Neuronal stem cell (in vitro differentiated cells): ENCODE data around the gene MEIOC.
"Not testable (repeated sequence)": the region's sequence is repeated elsewhere in the genome, so short reads cannot be mapped to it uniquely, and the experiment has no call there.

Experiments used
- DNase-seq: peaks from one replicate; pipeline ENCODE4 v3.0.0-alpha.2; 2013; ENCODE audit warnings: low spot score
- H2AFZ ChIP-seq: one replicate; pipeline ENCODE4 v1.6.1; 2013; ENCODE audit warnings: mild to moderate bottlenecking, low read length, inconsistent platforms
- H2AK5ac ChIP-seq: 2 replicates; pipeline ENCODE4 v1.6.1; 2013; ENCODE audit warnings: low read depth, mild to moderate bottlenecking, inconsistent platforms, low read length, moderate library complexity, mixed read lengths
- H2BK120ac ChIP-seq: 2 replicates; pipeline ENCODE4 v1.6.1; 2013; ENCODE audit warnings: low read depth, mild to moderate bottlenecking, inconsistent platforms, low read length, moderate library complexity, mixed read lengths
- H2BK12ac ChIP-seq: one replicate; pipeline ENCODE4 v1.6.1; 2013; ENCODE audit warnings: low read length, inconsistent platforms
- H2BK15ac ChIP-seq: 2 replicates; pipeline ENCODE4 v1.6.1; 2013; ENCODE audit warnings: mild to moderate bottlenecking, low read length, inconsistent platforms, mixed read lengths
- H2BK5ac ChIP-seq: one replicate; pipeline ENCODE4 v1.6.1; 2013; ENCODE audit warnings: inconsistent platforms, mild to moderate bottlenecking, low read length, moderate library complexity
- H3K14ac ChIP-seq: one replicate; pipeline ENCODE4 v1.6.1; 2013; ENCODE audit warnings: low read length, inconsistent platforms
- H3K18ac ChIP-seq: 2 replicates; pipeline ENCODE4 v1.6.1; 2013; ENCODE audit warnings: low read length, inconsistent platforms
- H3K23ac ChIP-seq: 2 replicates; pipeline ENCODE4 v1.6.1; 2013; ENCODE audit warnings: low read depth, mild to moderate bottlenecking, mixed read lengths, low read length, inconsistent platforms; ENCODE audit not compliant: poor library complexity
- H3K27ac ChIP-seq: replicated peaks from 3 replicates; pipeline ENCODE4 v1.5.1; 2013; ENCODE audit warnings: low read length, inconsistent platforms
- H3K27me3 ChIP-seq, 3 experiments: 2 replicates each; pipeline ENCODE4 v1.6.1; 2013; ENCODE audit warnings: low read length in 3 of 3, mild to moderate bottlenecking in 2 of 3, inconsistent platforms in 1 of 3, low read depth in 1 of 3, mixed read lengths in 1 of 3, moderate library complexity in 1 of 3; ENCODE audit not compliant: control insufficient read depth in 3 of 3, insufficient read depth in 3 of 3
- H3K36me3 ChIP-seq, 2 donors: replicated peaks in 1 of 2; 2 replicates each; pipeline ENCODE4 v1.6.1; 2013; ENCODE audit warnings: low read length in 2 of 2; ENCODE audit not compliant: control insufficient read depth in 2 of 2, insufficient read depth in 2 of 2
- H3K4ac ChIP-seq: 2 replicates; pipeline ENCODE4 v1.6.1; 2013; ENCODE audit warnings: inconsistent platforms, mild to moderate bottlenecking, low read length, moderate library complexity
- H3K4me1 ChIP-seq, 2 donors: 1 replicate in 1 of 2; 2 replicates in 1 of 2; pipeline ENCODE4 v1.6.1; 2013; ENCODE audit warnings: low read length in 2 of 2, low read depth in 1 of 2; ENCODE audit not compliant: control insufficient read depth in 2 of 2, insufficient read depth in 1 of 2
- H3K4me2 ChIP-seq: one replicate; pipeline ENCODE4 v1.6.1; 2013; ENCODE audit warnings: mild to moderate bottlenecking, low read length, inconsistent platforms; ENCODE audit not compliant: insufficient read depth, poor library complexity, severe bottlenecking
- H3K4me3 ChIP-seq, 2 donors: 2 replicates each; pipeline ENCODE4 v1.5.1; 2013; ENCODE audit warnings: low read length in 2 of 2, mild to moderate bottlenecking in 2 of 2, inconsistent platforms in 1 of 2, moderate library complexity in 1 of 2
- H3K79me1 ChIP-seq: one replicate; pipeline ENCODE4 v1.6.1; 2013; ENCODE audit warnings: low read depth, mild to moderate bottlenecking, inconsistent platforms, low read length, moderate library complexity
- H3K9ac ChIP-seq: one replicate; pipeline ENCODE4 v1.6.1; 2013; ENCODE audit warnings: mild to moderate bottlenecking, low read depth, low read length, inconsistent platforms; ENCODE audit not compliant: poor library complexity
- H3K9me3 ChIP-seq, 2 donors: replicated peaks in 1 of 2; 2 replicates each; pipeline versions ENCODE3 to v1.6.1; 2013; ENCODE audit warnings: low read length in 2 of 2, mild to moderate bottlenecking in 2 of 2, inconsistent platforms in 1 of 2, low read depth in 1 of 2, mixed read lengths in 1 of 2, moderate library complexity in 1 of 2; ENCODE audit not compliant: control insufficient read depth in 2 of 2, insufficient read depth in 1 of 2
- H4K8ac ChIP-seq: one replicate; pipeline ENCODE4 v1.6.1; 2013; ENCODE audit warnings: low read depth, mild to moderate bottlenecking, inconsistent platforms, low read length, moderate library complexity
- H4K91ac ChIP-seq: one replicate; pipeline ENCODE4 v1.6.1; 2013; ENCODE audit warnings: low read length, low read depth, mild to moderate bottlenecking, inconsistent platforms; ENCODE audit not compliant: poor library complexity
- WGBS, 2 donors: extraction: QIAGEN DNeasy Blood & Tissue Kit; methylation state at CpG; one replicate each; pipeline ENCODE4 v1.1.7; 2013; ENCODE audit warnings: missing lambda C conversion rate in 2 of 2, mixed read lengths in 1 of 2; ENCODE audit not compliant: insufficient read length in 2 of 2, insufficient replicate concordance in 1 of 2; ENCODE audit errors: extremely low coverage in 2 of 2; 5-methylcytosine and 5-hydroxymethylcytosine counted together

The MEIOC gene

DNA sequence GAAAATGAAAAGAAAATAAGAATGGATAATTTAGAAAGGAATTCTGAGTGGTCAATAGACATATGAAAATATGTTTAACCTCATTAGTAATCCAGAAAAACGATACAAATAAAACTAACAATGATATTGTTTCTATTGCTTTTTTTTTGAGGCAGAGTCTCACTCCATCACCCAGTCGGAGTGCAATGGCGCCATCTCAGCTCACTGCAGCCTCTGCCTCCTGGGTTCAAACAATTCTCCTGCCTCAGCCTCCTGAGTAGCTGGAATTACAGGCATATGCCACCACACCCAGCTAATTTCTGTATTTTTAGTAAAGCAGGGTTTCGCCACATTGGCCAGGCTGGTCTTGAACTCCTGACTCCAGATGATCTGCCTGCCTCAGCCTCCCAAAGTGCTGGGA, 21.9 kb upstream of the MEIOC start:
- H3K9ac ChIP-seq, H3K4me3 ChIP-seq, H3K23ac ChIP-seq, H2BK12ac ChIP-seq, H2AFZ ChIP-seq, H2AK5ac ChIP-seq, DNase-seq, H3K4me1 ChIP-seq, H3K4ac ChIP-seq, H4K91ac ChIP-seq, H3K36me3 ChIP-seq, H3K14ac ChIP-seq, H4K8ac ChIP-seq, H3K18ac ChIP-seq, H2BK5ac ChIP-seq, H2BK15ac ChIP-seq, H3K9me3 ChIP-seq, H3K4me2 ChIP-seq, H2BK120ac ChIP-seq, H3K27ac ChIP-seq, H3K79me1 ChIP-seq: not testable (repeated sequence)
- peaks cover 0 to 22% (median 0%) of the 10 kb centered on the region in 3 experiments for H3K27me3 ChIP-seq
- WGBS, 2 donors, result no CpG with 5 or more reads among the region's 4 CpGs

DNA sequence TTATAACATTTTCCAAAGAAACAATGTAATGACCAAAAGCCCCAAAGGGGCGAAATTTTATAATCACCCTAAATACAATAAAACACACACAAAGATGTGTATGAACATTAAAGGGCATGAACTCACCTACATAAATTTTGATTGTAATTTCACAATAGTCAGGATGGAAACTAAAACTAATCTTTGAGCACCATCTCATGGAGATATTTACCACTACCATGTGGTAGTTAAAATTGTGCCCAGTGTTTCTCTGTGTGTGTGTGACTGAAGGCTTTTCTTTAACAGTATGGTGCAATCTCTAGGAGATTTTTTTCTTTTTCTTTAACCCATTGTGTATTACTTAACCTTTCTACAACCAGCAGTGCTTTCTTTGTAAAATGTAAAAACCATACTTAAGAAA, 19.7 kb upstream of the MEIOC start:
- Histone ChIP-seq H3K9ac (no peak overlapping the region), H4K91ac (no peak overlapping the region), H2BK5ac (no peak overlapping the region), H3K9me3 (no peaks in the 10 kb centered on the region), H3K4ac (no peak overlapping the region), H3K79me1 (no peaks in the 10 kb centered on the region), H2BK15ac (no peak overlapping the region), H3K14ac (no peak overlapping the region), H2BK12ac (no peak overlapping the region), H3K27ac (no peak overlapping the region), H3K4me2 (no peak overlapping the region), H2AK5ac (no peak overlapping the region), H3K27me3 (peaks cover 0 to 17% (median 0%) of the 10 kb centered on the region in 3 experiments), H2AFZ (no peak overlapping the region), H3K18ac (no peak overlapping the region), H3K4me1 (peaks cover 0 to 1% of the 10 kb centered on the region in 2 donors), H3K23ac (no peak overlapping the region), H4K8ac (no peak overlapping the region), H3K36me3 (no peaks in the 10 kb centered on the region), H2BK120ac (no peak overlapping the region), H3K4me3 (no peak overlapping the region)
- DNase-seq, result no peak
- no CpG with 5 or more reads among the region's 1 CpG for WGBS, 2 donors

DNA sequence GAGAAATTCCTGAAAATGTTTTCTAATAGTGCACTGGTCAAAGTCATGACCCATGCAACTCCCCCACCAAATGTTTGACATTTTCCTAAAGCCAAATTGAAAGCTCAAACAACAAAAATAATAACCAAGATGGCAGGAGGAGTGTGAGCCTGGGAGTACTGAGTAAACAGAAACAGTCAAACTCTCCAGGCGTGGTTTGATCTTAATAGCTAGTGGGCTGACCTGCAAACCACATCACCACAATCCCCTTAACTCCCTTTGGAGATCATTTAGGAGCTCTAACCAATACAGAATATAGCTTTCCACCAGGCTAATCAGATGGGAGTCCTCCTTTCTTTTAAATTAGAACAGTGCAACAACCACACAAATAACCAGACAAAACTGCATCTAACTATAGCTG, 19.2 kb upstream of the MEIOC start:
- H3K36me3 ChIP-seq, result no peaks in the 10 kb centered on the region
- DNase-seq, result no peak
- H3K79me1 ChIP-seq, result no peaks in the 10 kb centered on the region
- H3K4me2 ChIP-seq, result no peak overlapping the region
- peaks cover 0 to 20% (median 0%) of the 10 kb centered on the region in 3 experiments for H3K27me3 ChIP-seq
- H3K23ac ChIP-seq, result no peak overlapping the region
- H2AFZ ChIP-seq, result peak overlapping the region; percentile 33
- H2AK5ac ChIP-seq, result no peak overlapping the region
- no peak overlapping the region for H2BK120ac ChIP-seq
- no peak overlapping the region for H4K91ac ChIP-seq
- H3K4me3 ChIP-seq, result no peak overlapping the region
- H2BK12ac ChIP-seq, result no peak overlapping the region
- no peak overlapping the region for H3K14ac ChIP-seq
- WGBS, 2 donors, result no CpG with 5 or more reads among the region's 1 CpG
- peaks cover 0 to 1% of the 10 kb centered on the region in 2 donors for H3K4me1 ChIP-seq
- no peak overlapping the region for H2BK5ac ChIP-seq
- H4K8ac ChIP-seq, result no peak overlapping the region
- H2BK15ac ChIP-seq, result no peak overlapping the region
- H3K18ac ChIP-seq, result no peak overlapping the region
- H3K9ac ChIP-seq, result no peak overlapping the region
- no peak overlapping the region for H3K4ac ChIP-seq
- H3K9me3 ChIP-seq, result no peaks in the 10 kb centered on the region
- H3K27ac ChIP-seq, result no peak overlapping the region

DNA sequence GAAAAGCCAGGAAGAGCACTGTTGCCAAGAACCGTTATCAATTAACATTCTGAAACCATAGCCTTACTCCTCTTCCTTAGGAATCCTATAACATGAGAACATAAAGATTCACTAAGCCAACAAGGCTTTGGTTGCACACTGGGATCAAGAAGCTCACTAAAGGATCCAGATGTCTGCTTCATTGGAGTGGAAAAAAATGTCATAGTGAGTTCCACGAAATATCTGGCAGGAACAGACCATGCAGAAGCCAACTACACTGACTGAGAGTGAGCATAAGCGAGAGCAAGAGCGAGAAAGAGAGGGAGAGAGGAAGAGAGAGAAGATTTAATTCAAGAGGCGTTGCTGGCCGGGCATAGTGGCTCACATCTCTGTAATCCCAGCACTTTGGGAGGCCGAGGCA, 13.4 kb upstream of the MEIOC start:
- Histone ChIP-seq H3K79me1 (no peaks in the 10 kb centered on the region), H3K4me1 (no peaks in the 10 kb centered on the region), H3K4me3 (no peak overlapping the region), H3K18ac (no peak overlapping the region), H2BK5ac (no peak overlapping the region), H4K8ac (no peak overlapping the region), H2BK12ac (no peak overlapping the region), H2BK15ac (no peak overlapping the region), H3K23ac (no peak overlapping the region), H3K4me2 (no peak overlapping the region), H2AFZ (no peak overlapping the region), H2AK5ac (no peak overlapping the region), H3K14ac (no peak overlapping the region), H4K91ac (no peak overlapping the region), H3K9me3 (no peaks in the 10 kb centered on the region), H3K36me3 (no peaks in the 10 kb centered on the region), H3K9ac (no peak overlapping the region), H3K27me3 (peaks cover 0 to 32% (median 0%) of the 10 kb centered on the region in 3 experiments), H2BK120ac (no peak overlapping the region), H3K4ac (no peak overlapping the region), H3K27ac (no peak overlapping the region)
- WGBS, 2 donors, result no CpG with 5 or more reads among the region's 7 CpGs
- DNase-seq, result no peak
